GM12878 (cell line): ENCODE data around the gene SMIM35. TPM values are rescaled to one million over a fixed set of nuclear protein-coding genes. Genes with fewer than 3 reads are reported as not detected.

Experiments
- ATAC-seq: fragments of 200-7000 bp; cut with Tn5 transposase; 3 replicates; pipeline ENCODE4 v1.9.1; 2020; ENCODE audit warnings: mild to moderate bottlenecking, moderate library complexity
- BruUV-seq: library from RNA; stranded (reverse); fragments of 400-500 nt; replicated peaks from 2 replicates; lab custom pipeline; 2021; lab: Mats Ljungman, UMichigan
- CTCF ChIA-PET: fragments of 300-600 bp; sonication (Branson Sonifier 250); formaldehyde crosslinking; extraction: SDS; loops from one replicate; lab custom pipeline; 2021; ENCODE audit warnings: inconsistent platforms; lab: Yijun Ruan, JAX
- POLR2A ChIA-PET: fragments of 350-600 bp; formaldehyde crosslinking; extraction: SDS; loops from one replicate; lab custom pipeline; 2021; ENCODE audit warnings: inconsistent platforms; lab: Charles Lee
- RAD21 ChIA-PET: fragments of 300-600 bp; sonication (Branson Sonifier 250); formaldehyde crosslinking; loops from one replicate; lab custom pipeline; 2023; ENCODE audit warnings: antibody characterized with exemption; ENCODE audit not compliant: unreplicated experiment; lab: Charles Lee
- SMC1A ChIA-PET: fragments of 300-600 bp; sonication (Branson Sonifier 250); formaldehyde crosslinking; loops from one replicate; lab custom pipeline; 2023; ENCODE audit not compliant: unreplicated experiment, uncharacterized antibody; lab: Charles Lee
- DNase-seq: peaks from one replicate; pipeline ENCODE4 v3.0.0-alpha.2; 2011; ENCODE audit warnings: low read depth, low spot score
- FAIRE-seq: peaks from 3 replicates; lab custom pipeline; 2011; peaks lifted over from hg19 to GRCh38; lab: Jason Lieb, UNC
- H2AFZ ChIP-seq: 2 replicates; pipeline ENCODE4 v1.6.0; 2011; ENCODE audit warnings: low read depth, low read length, control low read depth; ENCODE audit not compliant: control insufficient read depth
- H3K27ac ChIP-seq: 2 replicates; pipeline ENCODE4 v1.5.1; 2011; ENCODE audit warnings: control low read depth; ENCODE audit not compliant: control insufficient read depth, insufficient read depth
- H3K27me3 ChIP-seq, 2 experiments: replicated peaks in 1 of 2; 2 replicates each; pipeline versions ENCODE4 v1.6.0 to v1.6.1; 2011; ENCODE audit warnings: low read length in 1 of 2; ENCODE audit not compliant: control insufficient read depth in 2 of 2, insufficient read depth in 2 of 2
- H3K36me3 ChIP-seq, 2 experiments: 2 replicates each; pipeline ENCODE4 v1.5.1; 2011; ENCODE audit warnings: low read length in 1 of 2; ENCODE audit not compliant: control insufficient read depth in 2 of 2, insufficient read depth in 2 of 2
- H3K4me1 ChIP-seq: 2 replicates; pipeline ENCODE4 v1.6.1; 2011; ENCODE audit warnings: mild to moderate bottlenecking, low read length, moderate library complexity, mixed read lengths; ENCODE audit not compliant: control insufficient read depth, insufficient read depth
- H3K4me2 ChIP-seq: 2 replicates; pipeline ENCODE4 v1.6.0; 2011; ENCODE audit warnings: control low read depth; ENCODE audit not compliant: control insufficient read depth, insufficient read depth
- H3K4me3 ChIP-seq: fragments of 200-600 bp; sonication (generic); 2 replicates; pipeline ENCODE4 v1.5.1; 2016
- H3K79me2 ChIP-seq: 2 replicates; pipeline ENCODE4 v1.6.0; 2011; ENCODE audit warnings: low read length; ENCODE audit not compliant: control insufficient read depth, insufficient read depth
- H3K9ac ChIP-seq: 2 replicates; pipeline ENCODE4 v1.8.0; 2011; ENCODE audit warnings: low read length, control low read depth, mixed read lengths; ENCODE audit not compliant: control insufficient read depth, insufficient read depth
- H3K9me3 ChIP-seq: replicated peaks from 3 replicates; pipeline ENCODE4 v1.5.1; 2011; ENCODE audit warnings: mild to moderate bottlenecking, low read length; ENCODE audit not compliant: control insufficient read depth, insufficient read depth
- H4K20me1 ChIP-seq: 2 replicates; pipeline ENCODE4 v1.6.0; 2011; ENCODE audit not compliant: control insufficient read depth, insufficient read depth
- BCL3 ChIP-seq: IDR thresholded peaks from 2 replicates; pipeline ENCODE4 v1.6.1; 2011; ENCODE audit warnings: borderline replicate concordance, low read depth, mild to moderate bottlenecking, moderate library complexity, low read length; ENCODE audit not compliant: insufficient read depth, poor library complexity, severe bottlenecking
- KDM1A ChIP-seq: fragments of 200-600 bp; sonication (generic); IDR thresholded peaks from 2 replicates; pipeline ENCODE4 v1.6.1; 2016; ENCODE audit warnings: borderline replicate concordance
- LARP7 ChIP-seq: fragments of 450-650 bp; IDR thresholded peaks from 2 replicates; pipeline ENCODE4 v1.6.1; 2017; ENCODE audit warnings: mild to moderate bottlenecking
- NFYA ChIP-seq: IDR thresholded peaks from 2 replicates; pipeline ENCODE4 v1.6.1; 2011; ENCODE audit warnings: low read depth, mild to moderate bottlenecking, low read length, improper control_type of control experiment, borderline replicate concordance
- RELA ChIP-seq: fragments of 450-650 bp; IDR thresholded peaks from 2 replicates; pipeline ENCODE4 v1.8.0; 2014; ENCODE audit warnings: borderline replicate concordance; ENCODE audit not compliant: partially characterized antibody
- RUNX3 ChIP-seq: IDR thresholded peaks from 2 replicates; pipeline ENCODE4 v1.6.1; 2012; ENCODE audit warnings: low read length, inconsistent platforms
- SMARCA5 ChIP-seq: fragments of 450-650 bp; IDR thresholded peaks from 2 replicates; pipeline ENCODE4 v1.6.1; 2017; ENCODE audit warnings: mild to moderate bottlenecking
- STAT3 ChIP-seq: IDR thresholded peaks from 2 replicates; pipeline ENCODE4 v1.6.1; 2011; ENCODE audit warnings: low read depth, low read length, improper control_type of control experiment
- ZSCAN29 ChIP-seq: fragments of 450-650 bp; IDR thresholded peaks from 2 replicates; pipeline ENCODE4 v1.6.1; 2017; ENCODE audit warnings: mild to moderate bottlenecking, moderate library complexity
- WGBS: methylation state at CpG from one replicate; pipeline ENCODE4 v1.1.6; 2016; ENCODE audit warnings: low lambda C conversion rate; ENCODE audit not compliant: insufficient replicate concordance, insufficient coverage; ENCODE audit errors: missing lambda C conversion rate; 5-methylcytosine and 5-hydroxymethylcytosine counted together
- in situ Hi-C: fragments of 300-500 bp; cut with MboI; formaldehyde crosslinking; loops from 9 replicates; pipeline ENCODE4 v1.14.3; 2018; ENCODE audit warnings: mixed read lengths
- intact Hi-C: fragments of 100-400 bp; cut with micrococcal nuclease; formaldehyde crosslinking; loops from one replicate; pipeline ENCODE4 v1.14.2; 2022; ENCODE audit not compliant: unreplicated experiment
- polyA plus RNA-seq, 11 experiments: library from polyadenylated mRNA; depleted of rRNA in 4 of 11; unstranded in 6 of 11; stranded (reverse) in 5 of 11; fragments of >200 nt; fragmentation: Nextera tagmentation in 4 of 11; fragmentation: Illumina TruSeq in 1 of 11; extraction: Ambion mirVana in 4 of 11; extraction: Trizol in 1 of 11; gene quantifications; 1 replicate in 1 of 11; 2 replicates in 10 of 11; pipeline versions ENCODE4 v1.2.1 to v1.2.3, GENCODE V29; 2011 to 2016; ENCODE audit warnings: inconsistent platforms in 2 of 11, missing spikeins in 2 of 11, low read depth in 1 of 11
- total RNA-seq, 4 experiments: library from RNA; depleted of rRNA in 3 of 4; stranded (reverse); fragments of >200 nt in 3 of 4; fragmentation: Illumina TruSeq in 1 of 4; extraction: Trizol in 1 of 4; gene quantifications; 2 replicates each; pipeline versions ENCODE4 v1.2.1 to v1.2.3, GENCODE V29; 2013 to 2021
- TF ChIP-seq, protein P1 (sequence below): IDR thresholded peaks from 2 replicates; pipeline ENCODE4 v1.6.1; 2012; ENCODE audit warnings: improper control_type of control experiment, low read depth, low read length; ENCODE audit not compliant: insufficient replicate concordance
- TF ChIP-seq, protein P2 (sequence below): IDR thresholded peaks from 2 replicates; pipeline ENCODE4 v1.6.1; 2011; ENCODE audit warnings: borderline replicate concordance, low read depth, mild to moderate bottlenecking, moderate library complexity, mixed read lengths, low read length; ENCODE audit not compliant: insufficient read depth; ENCODE audit errors: extremely low read length
- TF ChIP-seq, protein P3 (sequence below), 3 experiments: IDR thresholded peaks in 2 of 3; conservative IDR thresholded peaks in 1 of 3; 2 replicates each; pipeline ENCODE4 v1.5.1; 2011; ENCODE audit warnings: low read depth in 3 of 3, low read length in 3 of 3, mild to moderate bottlenecking in 3 of 3, control low read depth in 2 of 3, moderate library complexity in 2 of 3, inconsistent platforms in 1 of 3, mixed read lengths in 1 of 3; ENCODE audit not compliant: control insufficient read depth in 2 of 3, insufficient read depth in 1 of 3; ENCODE audit errors: extremely low read depth in 1 of 3

Gene SMIM35
- total and polyA plus RNA-seq, 10 of the 15 experiments (the other 5 are each of a cell fraction or from before 2014, with no cell fraction given), result 0.02 to 1.1 (median 0.05) TPM; not detected in 5

- TF ChIP-seq, protein P1, sequence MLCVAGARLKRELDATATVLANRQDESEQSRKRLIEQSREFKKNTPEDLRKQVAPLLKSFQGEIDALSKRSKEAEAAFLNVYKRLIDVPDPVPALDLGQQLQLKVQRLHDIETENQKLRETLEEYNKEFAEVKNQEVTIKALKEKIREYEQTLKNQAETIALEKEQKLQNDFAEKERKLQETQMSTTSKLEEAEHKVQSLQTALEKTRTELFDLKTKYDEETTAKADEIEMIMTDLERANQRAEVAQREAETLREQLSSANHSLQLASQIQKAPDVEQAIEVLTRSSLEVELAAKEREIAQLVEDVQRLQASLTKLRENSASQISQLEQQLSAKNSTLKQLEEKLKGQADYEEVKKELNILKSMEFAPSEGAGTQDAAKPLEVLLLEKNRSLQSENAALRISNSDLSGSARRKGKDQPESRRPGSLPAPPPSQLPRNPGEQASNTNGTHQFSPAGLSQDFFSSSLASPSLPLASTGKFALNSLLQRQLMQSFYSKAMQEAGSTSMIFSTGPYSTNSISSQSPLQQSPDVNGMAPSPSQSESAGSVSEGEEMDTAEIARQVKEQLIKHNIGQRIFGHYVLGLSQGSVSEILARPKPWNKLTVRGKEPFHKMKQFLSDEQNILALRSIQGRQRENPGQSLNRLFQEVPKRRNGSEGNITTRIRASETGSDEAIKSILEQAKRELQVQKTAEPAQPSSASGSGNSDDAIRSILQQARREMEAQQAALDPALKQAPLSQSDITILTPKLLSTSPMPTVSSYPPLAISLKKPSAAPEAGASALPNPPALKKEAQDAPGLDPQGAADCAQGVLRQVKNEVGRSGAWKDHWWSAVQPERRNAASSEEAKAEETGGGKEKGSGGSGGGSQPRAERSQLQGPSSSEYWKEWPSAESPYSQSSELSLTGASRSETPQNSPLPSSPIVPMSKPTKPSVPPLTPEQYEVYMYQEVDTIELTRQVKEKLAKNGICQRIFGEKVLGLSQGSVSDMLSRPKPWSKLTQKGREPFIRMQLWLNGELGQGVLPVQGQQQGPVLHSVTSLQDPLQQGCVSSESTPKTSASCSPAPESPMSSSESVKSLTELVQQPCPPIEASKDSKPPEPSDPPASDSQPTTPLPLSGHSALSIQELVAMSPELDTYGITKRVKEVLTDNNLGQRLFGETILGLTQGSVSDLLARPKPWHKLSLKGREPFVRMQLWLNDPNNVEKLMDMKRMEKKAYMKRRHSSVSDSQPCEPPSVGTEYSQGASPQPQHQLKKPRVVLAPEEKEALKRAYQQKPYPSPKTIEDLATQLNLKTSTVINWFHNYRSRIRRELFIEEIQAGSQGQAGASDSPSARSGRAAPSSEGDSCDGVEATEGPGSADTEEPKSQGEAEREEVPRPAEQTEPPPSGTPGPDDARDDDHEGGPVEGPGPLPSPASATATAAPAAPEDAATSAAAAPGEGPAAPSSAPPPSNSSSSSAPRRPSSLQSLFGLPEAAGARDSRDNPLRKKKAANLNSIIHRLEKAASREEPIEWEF, result no peak
- no peak for TF ChIP-seq NFYA
- TF ChIP-seq, protein P2, sequence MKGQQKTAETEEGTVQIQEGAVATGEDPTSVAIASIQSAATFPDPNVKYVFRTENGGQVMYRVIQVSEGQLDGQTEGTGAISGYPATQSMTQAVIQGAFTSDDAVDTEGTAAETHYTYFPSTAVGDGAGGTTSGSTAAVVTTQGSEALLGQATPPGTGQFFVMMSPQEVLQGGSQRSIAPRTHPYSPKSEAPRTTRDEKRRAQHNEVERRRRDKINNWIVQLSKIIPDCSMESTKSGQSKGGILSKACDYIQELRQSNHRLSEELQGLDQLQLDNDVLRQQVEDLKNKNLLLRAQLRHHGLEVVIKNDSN, result no peak
Observed at GRCh38 chr11:118074785-118075184, 12.0 kb downstream of the SMIM35 start (continued).

DNA sequence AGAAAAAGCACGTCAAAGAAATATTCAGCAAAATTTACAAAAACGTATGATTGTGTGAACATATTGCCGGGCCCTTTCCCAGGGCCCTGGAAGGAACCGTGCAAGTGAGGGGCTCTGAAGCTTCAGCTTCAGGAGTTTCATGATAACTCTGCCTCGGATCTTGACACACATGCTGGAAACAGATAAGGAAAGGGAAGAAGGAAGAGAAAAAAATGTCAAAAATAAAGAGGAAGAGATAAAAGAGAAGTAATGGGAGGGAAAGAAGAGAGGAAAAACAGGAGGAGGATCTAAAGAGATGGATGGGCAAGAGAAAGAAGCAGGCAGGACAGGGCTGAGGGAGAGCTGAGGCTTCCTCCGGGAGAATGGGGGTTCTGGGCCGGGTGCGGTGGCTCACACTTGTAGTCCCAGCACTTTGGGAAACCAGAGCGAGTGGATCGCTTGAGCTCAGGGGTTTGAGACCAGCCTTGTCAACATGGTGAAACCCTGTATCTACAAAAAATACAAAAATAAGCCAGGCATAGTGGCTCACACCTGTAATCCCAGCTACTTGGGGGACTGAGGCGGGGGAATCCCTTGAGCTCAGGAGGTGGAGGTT lies 12.6 kb downstream of the SMIM35 start:
- SMC1A ChIA-PET, result interaction anchor here (0.6 to 1.3 kb wide), 4 partner anchors 9 to 361 kb away, joined by 3 read pairs; no protein-coding TSS in a partner anchor
- Histone ChIP-seq H2AFZ (no peak overlapping the region), H3K27me3 (peaks cover 0 to 1% of the 10 kb centered on the region in 2 experiments; a peak in 2 of 4 replicates), H3K4me2 (no peak overlapping the region), H3K4me1 (no peaks in the 10 kb centered on the region), H3K4me3 (no peak overlapping the region), H3K27ac (no peak overlapping the region), H3K79me2 (no peaks in the 10 kb centered on the region), H4K20me1 (no peaks in the 10 kb centered on the region), H3K36me3 (no peaks in the 10 kb centered on the region), H3K9me3 (no peaks in the 10 kb centered on the region), H3K9ac (no peak overlapping the region)
- intact Hi-C loops, result no loop called here
- in situ Hi-C loops, result loop anchor here (25.0 kb wide), 1 partner anchor 637 kb away; no protein-coding TSS in a partner anchor
- 27% methylated on average over 11 of the region's 11 CpGs for WGBS
- ATAC-seq (no peak), FAIRE-seq (no peak), DNase-seq (no peak)
- no TSS peak for BruUV-seq
- RAD21 ChIA-PET, result no interaction called here
- CTCF ChIA-PET, result interaction anchor here (0.7 to 1.4 kb wide), 4 partner anchors 13 to 1105 kb away, joined by 3 to 4 read pairs (median 4); no protein-coding TSS in a partner anchor
- POLR2A ChIA-PET, result no interaction called here
- no peak for TF ChIP-seq LARP7
- no peak for TF ChIP-seq KDM1A
- no peak for TF ChIP-seq RELA
- no peak for TF ChIP-seq BCL3
- TF ChIP-seq, protein P3, sequence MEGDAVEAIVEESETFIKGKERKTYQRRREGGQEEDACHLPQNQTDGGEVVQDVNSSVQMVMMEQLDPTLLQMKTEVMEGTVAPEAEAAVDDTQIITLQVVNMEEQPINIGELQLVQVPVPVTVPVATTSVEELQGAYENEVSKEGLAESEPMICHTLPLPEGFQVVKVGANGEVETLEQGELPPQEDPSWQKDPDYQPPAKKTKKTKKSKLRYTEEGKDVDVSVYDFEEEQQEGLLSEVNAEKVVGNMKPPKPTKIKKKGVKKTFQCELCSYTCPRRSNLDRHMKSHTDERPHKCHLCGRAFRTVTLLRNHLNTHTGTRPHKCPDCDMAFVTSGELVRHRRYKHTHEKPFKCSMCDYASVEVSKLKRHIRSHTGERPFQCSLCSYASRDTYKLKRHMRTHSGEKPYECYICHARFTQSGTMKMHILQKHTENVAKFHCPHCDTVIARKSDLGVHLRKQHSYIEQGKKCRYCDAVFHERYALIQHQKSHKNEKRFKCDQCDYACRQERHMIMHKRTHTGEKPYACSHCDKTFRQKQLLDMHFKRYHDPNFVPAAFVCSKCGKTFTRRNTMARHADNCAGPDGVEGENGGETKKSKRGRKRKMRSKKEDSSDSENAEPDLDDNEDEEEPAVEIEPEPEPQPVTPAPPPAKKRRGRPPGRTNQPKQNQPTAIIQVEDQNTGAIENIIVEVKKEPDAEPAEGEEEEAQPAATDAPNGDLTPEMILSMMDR (IDR thresholded peaks at IDR 0.05 in 2 of 3, conservative IDR thresholded peaks at IDR 0.05 in 1 of 3; ENCODE audit: control insufficient read depth in 2 of 3, extremely low read depth in 1 of 3, insufficient read depth in 1 of 3, low read depth in 3 of 3, low read length in 3 of 3), result no peak
- TF ChIP-seq STAT3, result no peak
- no peak for TF ChIP-seq ZSCAN29
- TF ChIP-seq SMARCA5, result no peak
- no peak for TF ChIP-seq RUNX3
